GM12874 (cell line): Measurements from ENCODE around the gene STX12.

ENCODE experiments used
- CTCF ChIP-seq: IDR thresholded peaks from 2 replicates; pipeline ENCODE4 v1.5.1; 2011; ENCODE audit warnings: low read depth, mild to moderate bottlenecking, control low read depth, low read length, moderate library complexity; ENCODE audit not compliant: insufficient read depth

The STX12 gene

GRCh38 chr1:27869719-27870085 lies 96.7 kb downstream of the STX12 start:
- no peak for TF ChIP-seq CTCF

GRCh38 chr1:27872059-27872801 lies 99.2 kb downstream of the STX12 start, which contains the start of gene THEMIS2:
TSS of gene THEMIS2 (plus strand) at chr1:27872544. CDS start at chr1:27872572, 28 bp downstream.
- no peak for TF ChIP-seq CTCF

- TF ChIP-seq CTCF = no peak
Observed at GRCh38 chr1:27872802-27873551, 100.0 kb downstream of the STX12 start.

GRCh38 chr1:27873671-27874384 lies 100.8 kb downstream of the STX12 start:
- no peak for TF ChIP-seq CTCF
